Tibial artery (tissue), 4 donors: ENCODE measurements around the gene GALNT9.

ENCODE experiments used
- DNase-seq, 2 donors: peaks; one replicate each; pipeline ENCODE4 v3.0.0-alpha.2; 2019
- H3K27ac ChIP-seq, 2 donors: fragments of 200-600 bp; sonication (generic) in 1 of 2; 1 replicate in 1 of 2; 2 replicates in 1 of 2; pipeline ENCODE4 v1.5.1; 2018 to 2019; ENCODE audit warnings: mild to moderate bottlenecking in 1 of 2
- H3K27me3 ChIP-seq, 2 donors: fragments of 200-600 bp; sonication (generic) in 1 of 2; one replicate each; pipeline versions ENCODE4 v1.5.1 to v1.6.0; 2016 to 2019
- H3K36me3 ChIP-seq, 3 donors: fragments of 200-600 bp; sonication (generic) in 2 of 3; one replicate each; pipeline ENCODE4 v1.5.1; 2016 to 2019; ENCODE audit warnings: mild to moderate bottlenecking in 2 of 3
- H3K4me1 ChIP-seq, 4 donors: fragments of 200-600 bp; sonication (generic) in 2 of 4; 1 replicate in 3 of 4; 2 replicates in 1 of 4; pipeline ENCODE4 v1.5.1; 2016 to 2019
- H3K4me3 ChIP-seq, 2 donors: fragments of 200-600 bp; sonication (generic) in 1 of 2; 1 replicate in 1 of 2; 2 replicates in 1 of 2; pipeline ENCODE4 v1.5.1; 2018 to 2019; ENCODE audit warnings: mild to moderate bottlenecking in 2 of 2
- H3K9me3 ChIP-seq, 3 donors: fragments of 200-600 bp; sonication (generic) in 1 of 3; one replicate each; pipeline ENCODE4 v1.5.1; 2016 to 2019
- intact Hi-C: fragments of 100-400 bp; cut with DNase I; formaldehyde crosslinking; loops from one replicate; pipeline ENCODE4 v1.15.0; 2023; ENCODE audit warnings: low total_unique reads
- TF ChIP-seq, protein P1 (sequence below), 2 experiments: fragments of 200-600 bp in 1 of 2; fragments of 450-650 bp in 1 of 2; IDR thresholded peaks; one replicate each; pipeline ENCODE4 v1.5.1; 2017 to 2019; ENCODE audit warnings: antibody characterized with exemption in 2 of 2, mild to moderate bottlenecking in 1 of 2, moderate library complexity in 1 of 2

The GALNT9 gene

DNA sequence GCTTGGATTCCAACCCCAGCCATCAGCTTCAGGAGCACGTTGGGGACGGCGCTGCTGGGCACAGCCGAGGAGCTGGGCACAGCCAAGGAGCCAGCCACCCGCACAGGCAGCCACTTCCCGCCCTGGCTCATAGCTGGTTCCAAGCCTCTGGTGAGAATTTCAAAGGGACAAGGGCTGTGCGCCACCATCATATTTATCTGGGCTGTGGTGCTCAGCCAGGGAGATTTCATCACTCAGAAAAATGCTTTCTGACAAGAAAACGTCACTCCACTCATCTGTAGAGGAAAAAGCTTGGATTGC is 66.4 kb downstream of the GALNT9 start:
- DNase-seq = no peak
- Histone ChIP-seq H3K4me3 (no peak overlapping the region), H3K27ac (no peak overlapping the region), H3K27me3 (peaks cover 0 to 82% of the 10 kb centered on the region in 2 donors), H3K4me1 (no peaks in the 10 kb centered on the region), H3K9me3 (no peaks in the 10 kb centered on the region), H3K36me3 (no peaks in the 10 kb centered on the region)
- intact Hi-C loops = loop anchor here (10.0 kb wide), 1 partner anchor 1098 kb away; no protein-coding TSS in a partner anchor
- TF ChIP-seq, protein P1, sequence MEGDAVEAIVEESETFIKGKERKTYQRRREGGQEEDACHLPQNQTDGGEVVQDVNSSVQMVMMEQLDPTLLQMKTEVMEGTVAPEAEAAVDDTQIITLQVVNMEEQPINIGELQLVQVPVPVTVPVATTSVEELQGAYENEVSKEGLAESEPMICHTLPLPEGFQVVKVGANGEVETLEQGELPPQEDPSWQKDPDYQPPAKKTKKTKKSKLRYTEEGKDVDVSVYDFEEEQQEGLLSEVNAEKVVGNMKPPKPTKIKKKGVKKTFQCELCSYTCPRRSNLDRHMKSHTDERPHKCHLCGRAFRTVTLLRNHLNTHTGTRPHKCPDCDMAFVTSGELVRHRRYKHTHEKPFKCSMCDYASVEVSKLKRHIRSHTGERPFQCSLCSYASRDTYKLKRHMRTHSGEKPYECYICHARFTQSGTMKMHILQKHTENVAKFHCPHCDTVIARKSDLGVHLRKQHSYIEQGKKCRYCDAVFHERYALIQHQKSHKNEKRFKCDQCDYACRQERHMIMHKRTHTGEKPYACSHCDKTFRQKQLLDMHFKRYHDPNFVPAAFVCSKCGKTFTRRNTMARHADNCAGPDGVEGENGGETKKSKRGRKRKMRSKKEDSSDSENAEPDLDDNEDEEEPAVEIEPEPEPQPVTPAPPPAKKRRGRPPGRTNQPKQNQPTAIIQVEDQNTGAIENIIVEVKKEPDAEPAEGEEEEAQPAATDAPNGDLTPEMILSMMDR (IDR thresholded peaks at IDR 0.05) = no peak

DNA sequence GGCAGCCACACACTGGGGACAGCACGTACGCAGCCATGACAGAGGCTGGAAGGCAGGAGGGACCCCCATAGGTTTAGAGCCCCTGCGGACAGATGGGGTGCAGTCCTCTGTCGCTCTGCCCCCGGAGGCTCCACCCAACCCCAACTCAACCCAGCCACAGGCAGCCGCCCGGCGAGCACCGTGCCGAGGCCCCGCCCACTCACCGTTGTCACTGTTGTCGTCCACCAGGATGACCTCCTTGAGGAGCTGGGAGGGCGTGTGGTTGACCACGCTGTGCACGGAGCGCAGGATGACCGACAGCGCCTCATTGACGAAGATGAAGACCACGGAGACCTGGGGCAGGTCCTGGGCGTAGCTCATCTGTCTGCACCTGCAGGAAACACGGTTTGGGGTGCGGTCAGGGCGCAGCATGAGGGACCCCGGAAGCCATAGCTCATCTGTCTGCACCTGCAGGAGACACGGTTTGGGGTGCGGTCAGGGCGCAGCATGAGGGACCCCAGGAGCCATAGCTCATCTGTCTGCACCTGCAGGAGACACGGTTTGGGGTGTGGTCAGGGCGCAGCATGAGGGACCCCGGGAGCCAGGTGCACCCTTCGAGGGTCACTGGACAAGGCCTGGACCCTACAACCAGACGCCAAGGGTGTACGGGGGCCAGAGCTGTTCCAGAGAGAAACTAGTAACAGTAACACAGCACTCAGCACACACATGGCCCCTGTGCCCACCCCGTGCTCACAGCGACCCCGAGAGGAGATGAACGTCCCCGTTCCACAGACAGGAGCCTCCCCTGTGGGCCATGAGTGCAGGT is 66.9 kb downstream of the GALNT9 start:
- Histone ChIP-seq H3K9me3 (no peaks in the 10 kb centered on the region), H3K36me3 (no peaks in the 10 kb centered on the region), H3K27me3 (peaks cover 0 to 84% of the 10 kb centered on the region in 2 donors), H3K4me1 (no peaks in the 10 kb centered on the region), H3K27ac (no peak overlapping the region), H3K4me3 (no peak overlapping the region)
- TF ChIP-seq, protein P1 (IDR thresholded peaks at IDR 0.05) = no peak
- no peak for DNase-seq
- intact Hi-C loops = loop anchor here (10.0 kb wide), 1 partner anchor 1098 kb away; no protein-coding TSS in a partner anchor

DNA sequence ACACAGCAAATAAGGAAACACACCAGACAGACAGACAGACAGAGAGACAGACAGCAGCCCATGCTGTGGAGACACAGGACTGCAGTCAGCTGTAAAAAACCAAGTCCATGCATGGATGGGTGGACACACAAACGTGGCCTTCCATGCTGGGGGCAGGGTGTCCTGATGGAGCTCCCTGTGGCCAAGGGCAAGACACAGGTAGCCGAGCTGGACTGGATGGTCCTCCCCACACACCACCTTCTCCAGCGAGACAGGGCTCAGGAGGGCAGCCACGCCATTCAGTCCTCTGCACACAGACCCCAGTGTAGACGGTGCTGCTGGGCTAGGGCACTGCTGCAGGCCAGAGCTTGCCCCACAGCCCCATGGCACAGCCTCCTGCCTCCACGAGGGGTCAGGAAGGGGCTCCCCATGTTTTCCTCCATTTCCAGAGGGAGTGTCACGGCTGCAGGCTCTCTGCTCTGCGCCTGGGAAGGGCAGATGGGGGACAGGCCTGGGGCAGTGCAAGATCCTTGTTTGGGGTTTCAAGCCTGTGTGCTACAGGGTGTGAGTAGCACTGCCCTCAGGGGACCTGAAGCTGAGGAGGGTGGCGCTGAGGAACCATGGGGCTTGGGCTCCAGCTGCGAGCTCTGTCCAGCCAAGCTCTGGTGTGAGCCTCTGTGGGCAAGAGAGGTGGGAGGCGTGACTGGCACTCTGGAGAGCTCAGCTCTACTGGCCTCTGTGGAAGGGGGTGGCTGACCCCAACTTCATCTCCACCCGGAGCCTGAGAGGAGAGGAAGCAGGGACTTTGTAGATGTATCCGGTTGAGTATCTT is 67.9 kb downstream of the GALNT9 start:
- no peak overlapping the region for H3K4me3 ChIP-seq
- no peaks in the 10 kb centered on the region for H3K4me1 ChIP-seq
- no peaks in the 10 kb centered on the region for H3K9me3 ChIP-seq
- TF ChIP-seq, protein P1 (IDR thresholded peaks at IDR 0.05) = no peak
- intact Hi-C loops = loop anchor here (10.0 kb wide), 1 partner anchor 1097 kb away; no protein-coding TSS in a partner anchor
- DNase-seq = no peak
- no peak overlapping the region for H3K27ac ChIP-seq
- H3K27me3 ChIP-seq = peaks cover 0 to 84% of the 10 kb centered on the region in 2 donors
- no peaks in the 10 kb centered on the region for H3K36me3 ChIP-seq

DNA sequence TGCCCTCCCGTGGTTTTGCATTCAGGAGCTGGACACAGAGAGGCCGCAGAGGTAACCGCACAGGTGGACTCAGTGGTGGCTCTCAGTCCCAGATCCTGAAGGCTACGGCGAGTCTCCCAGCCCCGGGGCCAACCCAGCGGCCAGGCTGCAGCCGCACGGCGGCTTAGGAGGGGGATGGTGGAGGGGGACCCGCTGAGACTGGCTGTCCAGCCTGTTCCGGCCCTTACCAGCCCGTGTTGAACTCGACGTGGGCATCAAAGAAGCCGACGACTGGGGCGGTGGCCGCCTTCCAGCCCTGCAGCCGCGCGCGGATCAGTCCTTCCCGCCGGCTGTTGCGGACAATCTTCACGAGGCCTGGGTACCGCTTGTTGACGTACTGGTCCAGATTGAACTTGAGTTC is 68.7 kb downstream of the GALNT9 start:
- Histone ChIP-seq H3K27ac (no peak overlapping the region), H3K4me1 (no peaks in the 10 kb centered on the region), H3K27me3 (peaks cover 0 to 82% of the 10 kb centered on the region in 2 donors), H3K36me3 (no peaks in the 10 kb centered on the region), H3K4me3 (no peak overlapping the region), H3K9me3 (no peaks in the 10 kb centered on the region)
- intact Hi-C loops = loop anchor here (10.0 kb wide), 1 partner anchor 1096 kb away; no protein-coding TSS in a partner anchor
- TF ChIP-seq, protein P1 (IDR thresholded peaks at IDR 0.05) = no peak
- DNase-seq = no peak

DNA sequence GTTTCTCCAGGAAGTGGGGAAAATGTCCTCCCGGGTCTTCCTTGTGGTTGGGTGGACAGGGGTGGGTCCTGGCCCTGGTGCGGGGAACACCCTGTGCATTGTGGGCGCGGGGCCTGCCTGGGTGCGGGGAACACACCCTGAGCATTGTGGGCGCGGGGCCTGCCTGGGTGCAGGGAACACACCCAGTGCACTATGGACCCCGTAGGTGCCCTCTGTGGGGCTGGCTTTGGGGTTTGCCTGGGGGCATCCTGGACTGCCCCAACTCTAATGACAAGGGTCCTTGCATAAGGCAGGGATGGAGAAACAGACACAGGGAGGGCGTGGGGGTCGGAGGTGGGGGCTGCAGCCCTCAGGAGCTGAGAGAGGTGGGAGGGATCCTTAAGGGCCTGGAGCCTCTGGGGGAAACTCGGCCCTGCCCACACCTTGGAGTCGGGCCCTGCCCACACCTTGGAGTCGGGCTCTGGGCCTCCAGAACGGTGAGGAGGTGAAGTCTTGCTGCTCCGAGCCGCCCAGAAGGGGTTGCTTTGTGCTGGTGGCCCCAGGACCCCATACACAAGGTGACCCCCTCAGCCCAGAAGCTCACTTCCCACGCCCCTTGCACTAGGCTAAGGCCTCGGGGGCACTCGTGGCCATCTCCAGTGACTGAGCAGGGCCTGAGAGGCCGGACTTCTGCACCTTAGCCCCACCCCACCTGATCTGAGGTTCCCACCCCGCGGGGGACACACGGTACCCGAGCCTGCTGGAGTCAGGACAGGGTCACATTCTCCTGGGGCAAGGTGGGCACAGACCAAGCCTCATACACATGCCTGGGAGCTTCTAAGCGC is 69.3 kb downstream of the GALNT9 start:
- peaks cover 0 to 78% of the 10 kb centered on the region in 2 donors for H3K27me3 ChIP-seq
- DNase-seq = no peak
- no peak overlapping the region for H3K4me3 ChIP-seq
- H3K9me3 ChIP-seq = no peaks in the 10 kb centered on the region
- intact Hi-C loops = loop anchor here (10.0 kb wide), 1 partner anchor 1095 kb away; no protein-coding TSS in a partner anchor
- H3K27ac ChIP-seq = no peak overlapping the region
- TF ChIP-seq, protein P1 (IDR thresholded peaks at IDR 0.05) = no peak
- H3K4me1 ChIP-seq = no peaks in the 10 kb centered on the region
- no peaks in the 10 kb centered on the region for H3K36me3 ChIP-seq
